ENCODE measurements around the gene SOWAHC.

GRCh38 chr2:109666466-109666865 is 52.3 kb downstream of the SOWAHC start:
- TF ChIP-seq CTCF (IDR thresholded peaks at IDR 0.05) = no peak
- TF ChIP-seq POLR2A (IDR thresholded peaks at IDR 0.05) = no peak
- TF ChIP-seq POLR2AphosphoS5 (IDR thresholded peaks at IDR 0.05) = no peak

All from breast epithelium (tissue), 3 donors.